AG04449 (cell line): ENCODE results near the gene SMIM7.
A peak's percentile ranks its signal among the peaks of the same experiment; 100 is the strongest.
"Not testable (repeated sequence)": the region's sequence is repeated elsewhere in the genome, so short reads cannot be mapped to it uniquely, and the experiment has no call there.

Experiments
- CTCF ChIA-PET: fragments of 350-600 bp; formaldehyde crosslinking; extraction: SDS; loops from one replicate; lab custom pipeline; 2021; ENCODE audit warnings: antibody characterized with exemption; lab: Yijun Ruan, JAX
- POLR2A ChIA-PET: fragments of 400-600, 350-600 bp; formaldehyde crosslinking; extraction: SDS; loops from one replicate; lab custom pipeline; 2020; ENCODE audit warnings: antibody characterized with exemption, inconsistent platforms; lab: Yijun Ruan, JAX
- DNase-seq: peaks from one replicate; pipeline ENCODE4 v3.0.0-alpha.2; 2010; ENCODE audit warnings: low read depth, low spot score
- H3K4me3 ChIP-seq: 2 replicates; pipeline ENCODE4 v1.5.1; 2011; ENCODE audit warnings: low read depth, mild to moderate bottlenecking, control low read depth, low read length
- TF ChIP-seq, protein P1 (sequence below): IDR thresholded peaks from one replicate; pipeline ENCODE4 v1.5.1; 2011; ENCODE audit warnings: mild to moderate bottlenecking, moderate library complexity, low read length, control low read depth, inconsistent platforms; ENCODE audit not compliant: insufficient read depth; ENCODE audit errors: missing control alignments

The SMIM7 gene

DNA sequence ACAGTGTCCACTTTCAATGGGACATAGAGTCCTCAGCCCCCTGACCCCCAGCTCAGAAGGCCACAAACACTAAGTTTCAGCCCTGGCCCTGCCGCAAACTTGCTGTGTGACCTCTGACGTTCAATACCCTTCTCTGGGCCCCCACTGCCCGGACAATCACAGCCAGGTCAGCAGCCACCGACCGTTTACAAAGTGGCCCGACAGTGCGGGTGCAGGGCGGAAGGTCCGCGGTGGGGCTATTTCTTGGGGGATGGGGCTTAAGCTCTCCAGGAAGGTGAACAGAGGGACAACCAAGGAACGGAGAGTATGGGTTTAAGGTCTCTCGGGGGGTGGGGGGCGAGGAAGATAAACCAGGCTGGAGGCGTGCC, 496 bp downstream of the SMIM7 start:
- POLR2A ChIA-PET, result interaction anchor here (1.0 to 1.4 kb wide), 3 partner anchors 30 to 87 kb away, joined by 3 to 5 read pairs (median 4); partner anchors contain the start of gene MED26
- peak overlapping the region; percentile 97 for H3K4me3 ChIP-seq
- no peak for DNase-seq
- TF ChIP-seq, protein P1, sequence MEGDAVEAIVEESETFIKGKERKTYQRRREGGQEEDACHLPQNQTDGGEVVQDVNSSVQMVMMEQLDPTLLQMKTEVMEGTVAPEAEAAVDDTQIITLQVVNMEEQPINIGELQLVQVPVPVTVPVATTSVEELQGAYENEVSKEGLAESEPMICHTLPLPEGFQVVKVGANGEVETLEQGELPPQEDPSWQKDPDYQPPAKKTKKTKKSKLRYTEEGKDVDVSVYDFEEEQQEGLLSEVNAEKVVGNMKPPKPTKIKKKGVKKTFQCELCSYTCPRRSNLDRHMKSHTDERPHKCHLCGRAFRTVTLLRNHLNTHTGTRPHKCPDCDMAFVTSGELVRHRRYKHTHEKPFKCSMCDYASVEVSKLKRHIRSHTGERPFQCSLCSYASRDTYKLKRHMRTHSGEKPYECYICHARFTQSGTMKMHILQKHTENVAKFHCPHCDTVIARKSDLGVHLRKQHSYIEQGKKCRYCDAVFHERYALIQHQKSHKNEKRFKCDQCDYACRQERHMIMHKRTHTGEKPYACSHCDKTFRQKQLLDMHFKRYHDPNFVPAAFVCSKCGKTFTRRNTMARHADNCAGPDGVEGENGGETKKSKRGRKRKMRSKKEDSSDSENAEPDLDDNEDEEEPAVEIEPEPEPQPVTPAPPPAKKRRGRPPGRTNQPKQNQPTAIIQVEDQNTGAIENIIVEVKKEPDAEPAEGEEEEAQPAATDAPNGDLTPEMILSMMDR, result no peak
- CTCF ChIA-PET, result interaction anchor here (1.0 to 1.4 kb wide), 2 partner anchors 10 to 14 kb away, joined by 3 read pairs; no protein-coding TSS in a partner anchor

- POLR2A ChIA-PET, result no interaction called here
Observed at GRCh38 chr19:16657384-16657783, 2.6 kb downstream of the SMIM7 start.

DNA sequence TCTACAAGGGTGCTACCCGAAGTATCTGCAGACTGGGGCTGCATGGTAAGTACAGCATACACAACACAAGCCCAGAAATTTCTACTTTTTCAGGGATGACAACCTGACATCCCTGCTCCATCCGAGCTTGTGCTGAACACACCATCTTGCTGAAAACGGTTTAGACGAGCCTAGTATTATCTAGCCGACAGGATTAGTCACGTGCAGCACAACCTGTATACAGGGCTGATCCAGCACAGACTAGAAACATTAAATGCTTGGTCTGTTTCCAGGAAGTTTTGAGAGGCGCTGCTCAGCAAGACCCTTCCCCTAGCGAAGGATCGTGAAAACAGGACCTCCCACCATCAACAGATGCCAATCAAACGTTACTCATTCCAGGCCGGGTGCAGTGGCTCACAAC, 4.2 kb downstream of the SMIM7 start:
- ChIA-PET POLR2A (no interaction called here), CTCF (no interaction called here)
- no peak for DNase-seq
- no peak overlapping the region for H3K4me3 ChIP-seq
- TF ChIP-seq, protein P1, result no peak

More at GRCh38 chr19:16657384-16657783, 2.6 kb downstream of the SMIM7 start:
- H3K4me3 ChIP-seq, result no peak overlapping the region
- TF ChIP-seq, protein P1, result no peak
- DNase-seq, result no peak
- CTCF ChIA-PET, result no interaction called here

- CTCF ChIA-PET, result no interaction called here
Observed at GRCh38 chr19:16654627-16655026, 5.3 kb downstream of the SMIM7 start.

GRCh38 chr19:16654140-16654539, 5.8 kb downstream of the SMIM7 start:
- DNase-seq, result no peak
- ChIA-PET POLR2A (no interaction called here), CTCF (no interaction called here)
- TF ChIP-seq, protein P1, result no peak
- H3K4me3 ChIP-seq, result no peak overlapping the region

More at GRCh38 chr19:16654627-16655026, 5.3 kb downstream of the SMIM7 start:
- H3K4me3 ChIP-seq, result no peak overlapping the region
- no peak for DNase-seq
- POLR2A ChIA-PET, result no interaction called here
- TF ChIP-seq, protein P1, result no peak

DNA sequence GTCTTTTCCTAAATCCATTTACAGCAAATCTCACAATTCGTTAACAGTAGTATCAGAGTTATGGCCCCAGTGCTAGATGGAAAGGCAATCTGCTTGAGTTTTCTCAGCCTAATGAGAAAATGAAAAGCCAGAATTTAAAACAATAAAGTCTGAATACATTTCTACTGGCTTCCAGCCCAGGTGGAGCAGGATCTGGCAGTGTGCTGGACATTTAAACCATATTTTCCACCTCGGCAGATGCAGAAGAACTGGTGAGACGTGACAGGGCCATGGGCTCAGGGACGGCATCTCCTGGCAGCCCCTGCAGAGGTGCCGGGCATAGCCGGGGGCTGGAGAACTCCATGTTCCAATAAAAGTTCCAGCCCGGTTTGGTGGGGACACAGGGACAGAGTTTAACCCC, 7.1 kb downstream of the SMIM7 start:
- ChIA-PET CTCF (no interaction called here), POLR2A (no interaction called here)
- no peak overlapping the region for H3K4me3 ChIP-seq
- TF ChIP-seq, protein P1, result no peak
- no peak for DNase-seq

DNA sequence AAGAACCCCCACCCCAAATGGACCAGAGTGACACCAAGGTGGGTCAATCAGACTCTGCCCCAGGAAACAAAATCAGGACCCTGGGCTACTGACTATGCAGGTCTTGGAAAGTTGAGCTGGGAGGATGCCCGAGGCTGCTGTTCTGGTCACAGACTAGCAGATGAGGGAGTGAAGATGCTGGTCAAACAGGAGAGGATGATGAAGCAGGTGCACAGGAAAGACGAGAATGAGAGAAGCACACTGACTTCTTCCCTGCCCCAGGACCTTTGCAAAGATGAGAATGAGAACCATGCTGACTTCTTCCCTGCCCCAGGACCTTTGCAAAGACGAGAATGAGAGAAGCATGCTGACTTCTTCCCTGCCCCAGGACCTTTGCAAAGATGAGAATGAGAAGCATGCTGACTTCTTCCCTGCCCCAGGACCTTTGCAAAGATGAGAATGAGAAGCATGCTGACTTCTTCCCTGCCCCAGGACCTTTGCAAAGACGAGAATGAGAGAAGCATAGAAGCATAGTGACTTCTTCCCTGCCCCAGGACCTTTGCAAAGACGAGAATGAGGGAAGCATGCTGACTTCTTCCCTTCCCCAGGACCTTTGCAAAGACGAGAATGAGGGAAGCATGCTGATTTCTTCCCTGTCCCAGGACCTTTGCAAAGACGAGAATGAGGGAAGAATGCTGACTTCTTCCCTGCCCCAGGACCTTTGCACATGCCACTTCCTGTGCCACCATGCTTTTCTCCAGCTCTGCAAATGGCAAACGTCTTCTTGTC, 8.3 kb downstream of the SMIM7 start:
- H3K4me3 ChIP-seq, POLR2A ChIA-PET, CTCF ChIA-PET, DNase-seq: not testable (repeated sequence)
